Measurements from ENCODE around the gene CGREF1.

The CGREF1 gene

GRCh38 chr2:27070653-27071276 is 48.2 kb downstream of the CGREF1 start:
- Mint-ChIP-seq H3K4me3 (peak overlapping the region; percentile 99), H3K27me3 (no peaks in the 10 kb centered on the region), H3K9me3 (no peaks in the 10 kb centered on the region), H3K27ac (peak overlapping the region; percentile 95), H3K4me1 (ENCODE audit: low read depth) (peaks cover 73% of the 10 kb centered on the region), H3K36me3 (ENCODE audit: low read depth) (peaks cover 55% of the 10 kb centered on the region)
- DNase-seq = no peak

- Mint-ChIP-seq H3K27me3 (no peaks in the 10 kb centered on the region), H3K9me3 (no peaks in the 10 kb centered on the region), H3K4me3 (peak overlapping the region; percentile 99), H3K36me3 (ENCODE audit: low read depth) (peaks cover 62% of the 10 kb centered on the region), H3K27ac (peak overlapping the region; percentile 95), H3K4me1 (ENCODE audit: low read depth) (peaks cover 71% of the 10 kb centered on the region)
- DNase-seq = no peak
These were observed 48.8 kb downstream of the CGREF1 start for GRCh38 chr2:27069961-27070618.

- peak overlapping the region; percentile 95 for H3K27ac Mint-ChIP-seq
- H3K9me3 Mint-ChIP-seq = no peaks in the 10 kb centered on the region
- H3K4me3 Mint-ChIP-seq = peak overlapping the region; percentile 99
- H3K27me3 Mint-ChIP-seq = no peaks in the 10 kb centered on the region
- H3K4me1 Mint-ChIP-seq (ENCODE audit: low read depth) = peaks cover 64% of the 10 kb centered on the region
- peaks cover 68% of the 10 kb centered on the region for H3K36me3 Mint-ChIP-seq (ENCODE audit: low read depth)
- DNase-seq = no peak
These were observed 49.5 kb downstream of the CGREF1 start for GRCh38 chr2:27069436-27069835.

- Mint-ChIP-seq H3K4me3 (no peak overlapping the region), H3K36me3 (ENCODE audit: low read depth) (peaks cover 86% of the 10 kb centered on the region), H3K9me3 (no peaks in the 10 kb centered on the region), H3K4me1 (ENCODE audit: low read depth) (peaks cover 52% of the 10 kb centered on the region), H3K27me3 (no peaks in the 10 kb centered on the region), H3K27ac (peak overlapping the region; percentile 65)
- DNase-seq = no peak
These were observed 51.5 kb downstream of the CGREF1 start for GRCh38 chr2:27067385-27067784.

- Mint-ChIP-seq H3K27me3 (no peaks in the 10 kb centered on the region), H3K9me3 (no peaks in the 10 kb centered on the region), H3K4me3 (no peak overlapping the region), H3K4me1 (ENCODE audit: low read depth) (peaks cover 37% of the 10 kb centered on the region), H3K27ac (peak overlapping the region; percentile 8), H3K36me3 (ENCODE audit: low read depth) (peaks cover 83% of the 10 kb centered on the region)
- no peak for DNase-seq
These were observed 53.8 kb downstream of the CGREF1 start for GRCh38 chr2:27065128-27065527.

GRCh38 chr2:27060323-27060722 is 58.6 kb downstream of the CGREF1 start:
- Mint-ChIP-seq H3K9me3 (no peaks in the 10 kb centered on the region), H3K4me1 (ENCODE audit: low read depth) (peaks cover 6% of the 10 kb centered on the region), H3K27me3 (no peaks in the 10 kb centered on the region), H3K27ac (peak overlapping the region; percentile 67), H3K4me3 (no peak overlapping the region), H3K36me3 (ENCODE audit: low read depth) (peaks cover 80% of the 10 kb centered on the region)
- DNase-seq = no peak

GRCh38 chr2:27059141-27059820 is 59.6 kb downstream of the CGREF1 start:
- Mint-ChIP-seq H3K27ac (no peak overlapping the region), H3K36me3 (ENCODE audit: low read depth) (peaks cover 80% of the 10 kb centered on the region), H3K9me3 (no peaks in the 10 kb centered on the region), H3K27me3 (no peaks in the 10 kb centered on the region), H3K4me1 (ENCODE audit: low read depth) (peaks cover 6% of the 10 kb centered on the region), H3K4me3 (no peak overlapping the region)
- DNase-seq = no peak

GRCh38 chr2:27058210-27058609 is 60.7 kb downstream of the CGREF1 start:
- no peak for DNase-seq
- peaks cover 78% of the 10 kb centered on the region for H3K36me3 Mint-ChIP-seq (ENCODE audit: low read depth)
- H3K4me1 Mint-ChIP-seq (ENCODE audit: low read depth) = peaks cover 3% of the 10 kb centered on the region

GRCh38 chr2:27057184-27057583 is 61.7 kb downstream of the CGREF1 start:
- peaks cover 71% of the 10 kb centered on the region for H3K36me3 Mint-ChIP-seq (ENCODE audit: low read depth)
- no peak for DNase-seq
- H3K9me3 Mint-ChIP-seq = no peaks in the 10 kb centered on the region
- no peaks in the 10 kb centered on the region for H3K27me3 Mint-ChIP-seq
- H3K27ac Mint-ChIP-seq = no peak overlapping the region
- peaks cover 9% of the 10 kb centered on the region for H3K4me1 Mint-ChIP-seq (ENCODE audit: low read depth)
- H3K4me3 Mint-ChIP-seq = no peak overlapping the region

More at GRCh38 chr2:27058210-27058609, 60.7 kb downstream of the CGREF1 start:
- Mint-ChIP-seq H3K9me3 (no peaks in the 10 kb centered on the region), H3K27ac (peak overlapping the region; percentile 37), H3K27me3 (no peaks in the 10 kb centered on the region), H3K4me3 (no peak overlapping the region)

GRCh38 chr2:27054721-27055120 is 64.2 kb downstream of the CGREF1 start:
- Mint-ChIP-seq H3K4me1 (ENCODE audit: low read depth) (peaks cover 21% of the 10 kb centered on the region), H3K36me3 (ENCODE audit: low read depth) (peaks cover 64% of the 10 kb centered on the region), H3K27ac (no peak overlapping the region), H3K4me3 (no peak overlapping the region), H3K27me3 (peaks cover 6% of the 10 kb centered on the region), H3K9me3 (no peaks in the 10 kb centered on the region)
- no peak for DNase-seq

- DNase-seq = no peak
- H3K4me1 Mint-ChIP-seq (ENCODE audit: low read depth) = peaks cover 27% of the 10 kb centered on the region
- H3K4me3 Mint-ChIP-seq = no peak overlapping the region
- no peak overlapping the region for H3K27ac Mint-ChIP-seq
- H3K9me3 Mint-ChIP-seq = no peaks in the 10 kb centered on the region
- H3K36me3 Mint-ChIP-seq (ENCODE audit: low read depth) = peaks cover 57% of the 10 kb centered on the region
- peaks cover 6% of the 10 kb centered on the region for H3K27me3 Mint-ChIP-seq
These were observed 65.2 kb downstream of the CGREF1 start for GRCh38 chr2:27053776-27054175.

- Mint-ChIP-seq H3K9me3 (no peaks in the 10 kb centered on the region), H3K27ac (no peak overlapping the region), H3K4me1 (ENCODE audit: low read depth) (peaks cover 27% of the 10 kb centered on the region), H3K4me3 (peak overlapping the region; percentile 32), H3K27me3 (peaks cover 6% of the 10 kb centered on the region), H3K36me3 (ENCODE audit: low read depth) (peaks cover 52% of the 10 kb centered on the region)
- no peak for DNase-seq
These were observed 65.6 kb downstream of the CGREF1 start for GRCh38 chr2:27053321-27053720.

- no peak for DNase-seq
- H3K9me3 Mint-ChIP-seq = no peaks in the 10 kb centered on the region
- H3K27ac Mint-ChIP-seq = peak overlapping the region; percentile 88
- H3K4me1 Mint-ChIP-seq (ENCODE audit: low read depth) = peaks cover 32% of the 10 kb centered on the region
- H3K4me3 Mint-ChIP-seq = peak overlapping the region; percentile 93
- peaks cover 41% of the 10 kb centered on the region for H3K36me3 Mint-ChIP-seq (ENCODE audit: low read depth)
- peaks cover 6% of the 10 kb centered on the region for H3K27me3 Mint-ChIP-seq
These were observed 66.9 kb downstream of the CGREF1 start for GRCh38 chr2:27051902-27052645.
